Osteoblast (primary cell): ENCODE measurements around the gene KCNN3. TPM values are rescaled to one million over a fixed set of nuclear protein-coding genes. Genes with fewer than 3 reads are reported as not detected.
A peak's percentile ranks its signal among the peaks of the same experiment; 100 is the strongest.

Experiments
- DNase-seq: peaks from one replicate; pipeline ENCODE4 v3.0.0; 2011; ENCODE audit warnings: low spot score, mixed read lengths; ENCODE audit not compliant: insufficient read length; ENCODE audit errors: missing footprints
- H2AFZ ChIP-seq: 2 replicates; pipeline ENCODE4 v1.6.0; 2011; ENCODE audit warnings: mild to moderate bottlenecking, low read length
- H3K27ac ChIP-seq: 2 replicates; pipeline ENCODE4 v1.5.1; 2011; ENCODE audit warnings: mild to moderate bottlenecking, low read depth, low read length, moderate library complexity
- H3K27me3 ChIP-seq: 2 replicates; pipeline ENCODE4 v1.6.0; 2012; ENCODE audit warnings: mild to moderate bottlenecking, control low read depth, inconsistent platforms, low read length, moderate library complexity; ENCODE audit not compliant: insufficient read depth
- H3K36me3 ChIP-seq: 2 replicates; pipeline ENCODE4 v1.5.1; 2011; ENCODE audit warnings: mild to moderate bottlenecking, low read length, control low read depth, moderate library complexity; ENCODE audit not compliant: insufficient read depth
- H3K4me1 ChIP-seq: 2 replicates; pipeline ENCODE4 v1.5.1; 2011; ENCODE audit warnings: mild to moderate bottlenecking, low read length, control low read depth, moderate library complexity; ENCODE audit not compliant: insufficient read depth
- H3K4me2 ChIP-seq: 2 replicates; pipeline ENCODE4 v1.6.0; 2011; ENCODE audit warnings: mild to moderate bottlenecking, low read length; ENCODE audit not compliant: insufficient read depth
- H3K4me3 ChIP-seq: fragments of 200-600 bp; sonication (generic); 3 replicates; pipeline ENCODE4 v1.5.1; 2012; ENCODE audit warnings: mild to moderate bottlenecking, low read length, inconsistent platforms; ENCODE audit not compliant: insufficient read depth
- H3K79me2 ChIP-seq: 2 replicates; pipeline ENCODE4 v1.6.0; 2012; ENCODE audit warnings: mild to moderate bottlenecking, low read length, control low read depth, inconsistent platforms; ENCODE audit not compliant: insufficient read depth
- H3K9me3 ChIP-seq: 2 replicates; pipeline ENCODE4 v1.5.1; 2011; ENCODE audit warnings: low read depth, low read length, control low read depth
- H4K20me1 ChIP-seq: 2 replicates; pipeline ENCODE4 v1.6.0; 2012; ENCODE audit warnings: mild to moderate bottlenecking, low read length, control low read depth; ENCODE audit not compliant: insufficient read depth
- total RNA-seq: library from RNA; depleted of rRNA; stranded (reverse); fragments of >200 nt; gene quantifications from 2 replicates; pipeline ENCODE4 v1.2.3, GENCODE V29; 2012
- TF ChIP-seq, protein P1 (sequence below): IDR thresholded peaks from 2 replicates; pipeline ENCODE4 v1.5.1; 2011; ENCODE audit warnings: mild to moderate bottlenecking, low read depth, low read length, moderate library complexity; ENCODE audit errors: extremely low read depth

The KCNN3 gene
- total RNA-seq, 1 donor = under 0.01 TPM

DNA sequence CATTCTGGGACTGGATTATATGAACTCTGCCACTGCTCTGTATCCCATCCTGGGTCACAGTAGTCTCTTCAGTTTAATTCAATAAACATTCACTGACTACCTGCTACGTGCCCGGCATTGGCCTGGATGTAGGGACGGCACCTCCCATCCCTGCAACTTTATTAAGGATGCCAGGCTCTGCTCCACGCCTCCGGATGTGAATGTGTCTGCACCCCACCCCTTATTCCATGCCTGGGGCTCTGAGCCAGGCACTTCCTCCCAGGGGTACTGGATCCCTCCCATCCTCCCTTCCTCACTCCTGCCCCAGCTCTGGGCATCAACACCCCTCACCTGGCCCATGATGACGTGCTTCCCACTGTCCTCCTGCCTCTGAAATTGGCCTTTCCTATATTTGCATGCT lies 53.7 kb downstream of the KCNN3 start:
- DNase-seq = no peak
- no peaks in the 10 kb centered on the region for H3K79me2 ChIP-seq
- H3K4me2 ChIP-seq = no peak overlapping the region
- H3K9me3 ChIP-seq = no peaks in the 10 kb centered on the region
- no peaks in the 10 kb centered on the region for H3K36me3 ChIP-seq
- TF ChIP-seq, protein P1, sequence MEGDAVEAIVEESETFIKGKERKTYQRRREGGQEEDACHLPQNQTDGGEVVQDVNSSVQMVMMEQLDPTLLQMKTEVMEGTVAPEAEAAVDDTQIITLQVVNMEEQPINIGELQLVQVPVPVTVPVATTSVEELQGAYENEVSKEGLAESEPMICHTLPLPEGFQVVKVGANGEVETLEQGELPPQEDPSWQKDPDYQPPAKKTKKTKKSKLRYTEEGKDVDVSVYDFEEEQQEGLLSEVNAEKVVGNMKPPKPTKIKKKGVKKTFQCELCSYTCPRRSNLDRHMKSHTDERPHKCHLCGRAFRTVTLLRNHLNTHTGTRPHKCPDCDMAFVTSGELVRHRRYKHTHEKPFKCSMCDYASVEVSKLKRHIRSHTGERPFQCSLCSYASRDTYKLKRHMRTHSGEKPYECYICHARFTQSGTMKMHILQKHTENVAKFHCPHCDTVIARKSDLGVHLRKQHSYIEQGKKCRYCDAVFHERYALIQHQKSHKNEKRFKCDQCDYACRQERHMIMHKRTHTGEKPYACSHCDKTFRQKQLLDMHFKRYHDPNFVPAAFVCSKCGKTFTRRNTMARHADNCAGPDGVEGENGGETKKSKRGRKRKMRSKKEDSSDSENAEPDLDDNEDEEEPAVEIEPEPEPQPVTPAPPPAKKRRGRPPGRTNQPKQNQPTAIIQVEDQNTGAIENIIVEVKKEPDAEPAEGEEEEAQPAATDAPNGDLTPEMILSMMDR = no peak
- no peak overlapping the region for H3K4me3 ChIP-seq
- H3K27me3 ChIP-seq = peaks cover 38% of the 10 kb centered on the region
- H2AFZ ChIP-seq = no peak overlapping the region
- no peaks in the 10 kb centered on the region for H3K4me1 ChIP-seq
- H3K27ac ChIP-seq = no peak overlapping the region
- H4K20me1 ChIP-seq = no peaks in the 10 kb centered on the region

DNA sequence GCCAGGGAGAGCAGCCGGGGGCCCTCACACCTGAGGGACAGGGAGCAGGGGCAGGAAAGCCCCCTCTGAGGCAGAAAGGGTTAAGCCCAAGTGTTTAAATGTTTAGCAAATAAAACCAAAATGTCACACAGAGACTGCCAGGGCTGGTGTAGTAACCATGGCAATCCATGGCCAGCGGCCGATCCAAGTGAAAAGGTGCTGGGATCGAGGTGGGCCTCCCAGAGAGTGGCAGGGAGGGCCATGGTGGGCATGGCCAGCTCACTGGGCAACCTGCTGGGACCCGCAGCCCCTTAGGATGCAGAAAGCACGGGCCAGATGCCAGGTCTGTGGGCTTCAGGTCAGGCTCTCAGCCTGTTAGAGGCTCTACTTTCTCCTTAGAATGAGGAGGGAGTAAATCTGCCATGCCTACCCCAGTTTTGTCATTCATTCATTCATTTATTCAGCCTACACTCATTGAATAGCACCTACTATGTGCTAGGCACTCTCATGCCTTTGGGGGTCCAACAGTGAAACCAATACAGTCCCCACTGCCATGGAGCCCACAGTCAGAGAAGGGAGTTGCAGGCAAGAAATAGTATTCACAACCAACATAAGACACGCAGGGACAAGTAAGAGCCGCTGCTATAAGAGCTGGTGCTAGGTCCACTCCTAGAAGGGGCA lies 56.1 kb downstream of the KCNN3 start:
- no peak overlapping the region for H3K27ac ChIP-seq
- no peak overlapping the region for H3K4me3 ChIP-seq
- H3K4me2 ChIP-seq = no peak overlapping the region
- no peaks in the 10 kb centered on the region for H3K9me3 ChIP-seq
- no peaks in the 10 kb centered on the region for H3K79me2 ChIP-seq
- DNase-seq = no peak
- H3K4me1 ChIP-seq = no peaks in the 10 kb centered on the region
- H4K20me1 ChIP-seq = no peaks in the 10 kb centered on the region
- H3K36me3 ChIP-seq = no peaks in the 10 kb centered on the region
- TF ChIP-seq, protein P1 = no peak
- H3K27me3 ChIP-seq = peaks cover 46% of the 10 kb centered on the region
- H2AFZ ChIP-seq = no peak overlapping the region

DNA sequence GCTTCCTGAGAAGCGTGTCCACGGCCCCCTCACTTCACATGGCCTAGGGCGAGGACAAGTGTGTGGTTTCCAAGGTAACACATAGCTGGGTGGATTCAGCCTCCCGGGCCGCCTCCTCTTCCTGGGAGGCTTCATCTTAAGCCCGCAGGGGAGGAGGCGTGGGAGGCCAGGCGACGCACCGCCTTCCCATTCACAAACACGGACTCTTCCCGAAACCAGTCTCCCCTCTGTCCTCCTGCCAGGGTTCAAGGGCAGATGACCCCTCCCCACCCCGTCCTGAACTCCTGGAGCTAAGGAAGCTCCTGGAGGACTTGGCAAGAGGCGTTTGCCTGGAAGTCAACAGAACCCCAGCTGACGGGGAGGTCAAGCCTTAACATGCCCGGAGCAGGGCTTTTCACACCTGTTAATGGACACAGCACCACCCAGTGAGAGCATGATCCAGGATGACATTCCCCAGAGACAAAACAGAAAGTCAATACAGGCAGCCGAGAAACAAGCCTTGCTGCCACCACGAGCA lies 56.7 kb downstream of the KCNN3 start:
- H3K4me2 ChIP-seq = no peak overlapping the region
- no peaks in the 10 kb centered on the region for H4K20me1 ChIP-seq
- H3K27me3 ChIP-seq = peaks cover 48% of the 10 kb centered on the region
- no peak overlapping the region for H3K4me3 ChIP-seq
- H3K36me3 ChIP-seq = no peaks in the 10 kb centered on the region
- peak; percentile 77 for DNase-seq
- no peaks in the 10 kb centered on the region for H3K9me3 ChIP-seq
- H3K4me1 ChIP-seq = no peaks in the 10 kb centered on the region
- H2AFZ ChIP-seq = no peak overlapping the region
- TF ChIP-seq, protein P1 = no peak
- H3K79me2 ChIP-seq = no peaks in the 10 kb centered on the region
- H3K27ac ChIP-seq = no peak overlapping the region

- Histone ChIP-seq H3K4me2 (no peak overlapping the region), H4K20me1 (no peaks in the 10 kb centered on the region), H3K36me3 (no peaks in the 10 kb centered on the region), H3K27me3 (peaks cover 52% of the 10 kb centered on the region), H3K9me3 (no peaks in the 10 kb centered on the region), H3K4me3 (no peak overlapping the region), H3K4me1 (no peaks in the 10 kb centered on the region), H2AFZ (no peak overlapping the region), H3K27ac (no peak overlapping the region), H3K79me2 (no peaks in the 10 kb centered on the region)
- DNase-seq = no peak
- TF ChIP-seq, protein P1 = no peak
Observed at GRCh38 chr1:154812877-154813276, 57.2 kb downstream of the KCNN3 start.
